Measurements from ENCODE around the gene DLG3.
"Not testable (repeated sequence)": the region's sequence is repeated elsewhere in the genome, so short reads cannot be mapped to it uniquely, and the experiment has no call there.

Gene DLG3

DNA sequence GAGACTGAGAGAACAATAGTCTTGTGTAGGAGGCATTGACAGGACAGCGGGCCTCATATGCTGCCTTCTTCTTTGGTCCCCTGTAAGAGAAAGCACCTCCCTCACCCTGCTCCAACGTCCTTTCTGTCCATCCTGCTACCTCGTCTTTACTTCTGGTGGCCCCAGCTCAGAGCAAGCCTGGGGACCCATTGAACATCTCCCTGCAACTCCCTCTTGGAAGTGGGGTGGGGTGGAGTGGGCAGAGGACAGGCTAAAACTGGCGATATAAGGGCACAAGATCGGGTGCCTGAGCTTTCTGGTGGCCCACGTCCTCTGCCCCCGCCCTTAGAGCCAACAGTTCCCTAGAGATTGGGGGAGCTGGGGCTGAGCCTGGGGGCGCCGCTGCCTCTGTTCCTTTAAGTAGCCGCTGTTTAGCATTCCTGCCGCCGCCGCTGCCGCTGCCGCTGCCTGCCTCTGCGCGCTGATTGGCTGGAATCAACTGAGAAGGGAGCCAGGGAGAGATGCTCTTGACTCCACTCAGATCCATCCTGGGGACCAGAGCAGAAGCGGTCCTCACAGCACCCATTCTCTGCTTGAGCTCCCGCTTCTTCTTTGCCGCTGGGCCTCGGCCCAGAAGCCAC, at the start of gene DLG3:
TSS of gene DLG3 (plus strand) at position 510 of the 620 bp plus-strand sequence. CDS start 367 bp downstream, outside the sequence.
- DNase-seq = peak in 50 of 56 donors; percentile 4 to 82 (median 49)

DNA sequence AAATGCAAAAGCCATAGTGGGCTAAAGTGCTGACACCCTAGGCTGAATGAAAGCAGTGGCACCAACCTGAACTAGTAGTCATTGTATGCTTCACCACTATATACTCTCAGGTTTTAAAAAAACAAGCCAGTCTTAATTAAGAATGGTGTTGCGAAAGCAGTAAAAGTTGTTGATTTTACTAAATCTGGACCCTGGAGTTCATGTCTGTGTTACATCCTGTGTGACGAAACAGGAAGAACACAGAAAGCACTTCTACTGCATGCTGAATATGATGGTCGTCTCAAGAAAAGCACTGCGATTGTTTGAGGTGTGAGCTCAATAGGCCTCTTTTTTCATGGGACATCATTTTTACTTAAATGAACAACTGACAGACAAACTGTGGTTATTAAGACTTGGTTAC, 45.7 kb upstream of the DLG3 start:
- DNase-seq = no peak

DNA sequence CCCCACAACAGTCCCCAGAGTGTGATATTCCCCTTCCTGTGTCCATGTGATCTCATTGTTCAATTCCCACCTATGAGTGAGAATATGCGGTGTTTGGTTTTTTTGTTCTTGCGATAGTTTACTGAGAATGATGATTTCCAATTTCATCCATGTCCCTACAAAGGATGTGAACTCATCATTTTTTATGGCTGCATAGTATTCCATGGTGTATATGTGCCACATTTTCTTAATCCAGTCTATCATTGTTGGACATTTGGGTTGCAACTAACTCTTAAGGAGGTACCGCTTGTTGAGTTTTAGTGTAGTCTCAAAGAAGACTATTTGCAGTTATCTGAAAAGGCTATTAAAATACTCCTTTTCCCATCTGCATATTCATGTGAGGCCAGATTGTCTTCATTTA, 44.5 kb upstream of the DLG3 start:
- not testable (repeated sequence) for DNase-seq

DNA sequence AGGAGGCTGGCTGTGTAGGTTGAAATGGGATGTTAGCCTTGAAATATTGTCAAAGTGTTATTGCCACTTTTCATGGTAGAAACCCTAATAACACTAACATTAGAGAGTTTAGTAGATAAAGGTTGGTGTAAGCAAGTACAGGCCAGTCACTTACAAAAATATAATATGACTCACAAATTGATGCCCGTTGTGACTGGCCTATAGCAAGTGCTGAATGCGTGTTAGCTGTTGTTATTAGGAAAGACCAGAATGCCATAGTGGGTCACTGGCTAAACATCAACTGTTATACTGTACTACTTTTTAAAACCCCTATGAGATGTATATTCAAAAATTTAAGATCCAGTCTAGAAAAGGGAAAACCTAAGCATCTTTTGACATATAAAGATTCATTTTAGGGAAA, 41.9 kb upstream of the DLG3 start:
- no peak for DNase-seq

DNA sequence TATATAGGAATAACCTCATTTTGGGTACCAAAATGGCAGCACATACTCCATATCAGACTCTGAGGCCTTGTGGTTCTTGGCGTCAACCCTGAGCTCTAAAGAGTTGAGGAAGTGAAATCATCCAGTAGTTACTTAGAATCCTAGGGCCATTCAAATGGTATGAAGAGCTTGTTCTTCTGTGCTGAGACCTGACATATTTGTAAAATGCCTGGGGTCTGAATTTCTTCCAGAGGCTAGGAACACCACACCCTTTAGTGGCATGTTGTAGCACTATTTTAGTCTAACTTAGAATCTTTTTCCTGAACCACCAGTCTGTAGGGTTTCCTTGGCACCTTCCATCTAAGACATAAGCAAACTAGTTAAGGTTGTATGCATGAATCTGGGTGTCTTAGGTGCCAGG, 39.6 kb upstream of the DLG3 start:
- no peak for DNase-seq

DNA sequence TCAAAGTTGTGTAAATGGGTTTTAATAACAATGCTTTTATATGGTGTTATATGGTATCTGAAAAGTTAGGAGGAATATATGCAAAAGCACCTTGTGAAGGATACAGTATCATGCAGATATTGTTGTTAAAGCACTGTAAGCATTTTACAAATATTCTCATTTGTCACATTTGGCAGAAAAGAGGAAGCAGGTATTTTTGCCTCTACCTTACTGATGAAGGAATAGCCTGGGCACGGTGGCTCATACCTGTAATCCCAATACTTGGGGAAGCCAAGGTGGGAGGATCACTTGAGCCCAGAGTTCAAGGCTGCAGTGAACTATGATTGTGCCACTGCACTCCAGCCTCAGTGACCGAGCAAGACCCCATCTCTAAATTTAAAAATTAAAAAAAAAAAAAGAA, 33.7 kb upstream of the DLG3 start:
- DNase-seq = no peak

DNA sequence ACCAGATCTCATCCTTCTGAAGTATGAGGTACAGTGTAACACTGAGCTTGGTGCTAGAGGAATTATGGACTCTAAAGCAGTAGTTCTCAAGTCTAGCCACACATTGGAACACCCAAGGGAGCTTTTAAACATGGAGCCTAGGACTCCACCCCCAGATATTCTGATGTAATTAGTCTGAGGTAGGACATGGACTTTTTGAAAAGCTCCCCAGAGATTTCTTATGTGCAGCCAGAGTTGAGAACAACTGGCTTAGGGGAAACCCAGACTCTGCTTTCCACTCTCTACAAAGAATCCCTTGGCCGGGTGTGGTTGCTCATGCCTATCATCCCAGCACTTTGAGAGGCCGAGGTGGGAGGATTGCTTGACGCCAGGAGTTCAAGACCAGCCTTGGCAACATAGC, 33.2 kb upstream of the DLG3 start:
- no peak for DNase-seq

DNA sequence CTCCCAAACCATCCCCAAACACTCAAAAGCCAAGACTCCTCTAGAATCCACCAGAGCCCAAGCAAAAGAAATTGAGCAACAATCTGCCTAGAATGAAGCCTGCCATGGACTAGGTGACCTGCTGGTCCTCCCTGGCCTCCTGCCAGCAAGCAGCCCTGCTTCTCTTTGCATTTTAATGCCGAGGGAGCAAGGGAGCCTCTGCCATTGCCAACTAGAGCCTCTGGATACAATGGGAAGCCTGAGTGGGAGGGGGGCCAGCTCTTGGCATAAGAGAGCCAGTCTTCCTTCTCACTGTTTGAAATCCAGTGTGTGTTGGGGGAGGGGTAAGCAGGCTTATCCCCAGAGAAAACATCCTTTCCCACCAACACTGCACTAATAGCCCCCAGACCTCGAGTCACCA, 23.0 kb upstream of the DLG3 start:
- DNase-seq = peak in 37 of 56 donors; percentile 0 to 78 (median 23)

DNA sequence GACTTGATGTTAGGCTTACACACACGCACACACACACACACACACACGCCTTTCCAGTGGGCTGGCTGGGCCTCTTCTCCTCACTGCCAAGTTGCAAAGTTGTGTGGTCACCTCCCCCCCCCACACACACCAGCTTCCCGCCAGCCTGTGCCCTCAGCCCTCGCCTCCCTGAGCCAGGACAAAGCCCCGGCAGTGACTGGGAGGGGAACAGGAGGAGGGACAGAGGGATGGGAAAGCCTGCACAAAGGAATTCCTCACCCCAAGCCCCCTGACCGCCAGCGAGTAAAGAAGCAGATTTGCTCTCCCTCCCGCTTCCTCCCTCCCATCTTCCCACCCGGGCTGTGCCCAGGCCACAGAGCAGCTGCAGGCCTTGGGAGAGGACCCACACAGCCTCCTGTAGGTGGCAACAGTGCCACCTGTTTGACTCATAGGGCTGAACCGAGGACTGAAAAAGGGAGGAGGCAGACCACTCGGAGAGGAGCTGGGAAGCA, 21.7 kb upstream of the DLG3 start, which contains the start of gene GDPD2:
TSS of gene GDPD2 (plus strand) at position 464 of the 491 bp plus-strand sequence. CDS start 1,671 bp downstream, outside the sequence.
- peak in 26 of 56 donors; percentile 1 to 63 (median 23) for DNase-seq

DNA sequence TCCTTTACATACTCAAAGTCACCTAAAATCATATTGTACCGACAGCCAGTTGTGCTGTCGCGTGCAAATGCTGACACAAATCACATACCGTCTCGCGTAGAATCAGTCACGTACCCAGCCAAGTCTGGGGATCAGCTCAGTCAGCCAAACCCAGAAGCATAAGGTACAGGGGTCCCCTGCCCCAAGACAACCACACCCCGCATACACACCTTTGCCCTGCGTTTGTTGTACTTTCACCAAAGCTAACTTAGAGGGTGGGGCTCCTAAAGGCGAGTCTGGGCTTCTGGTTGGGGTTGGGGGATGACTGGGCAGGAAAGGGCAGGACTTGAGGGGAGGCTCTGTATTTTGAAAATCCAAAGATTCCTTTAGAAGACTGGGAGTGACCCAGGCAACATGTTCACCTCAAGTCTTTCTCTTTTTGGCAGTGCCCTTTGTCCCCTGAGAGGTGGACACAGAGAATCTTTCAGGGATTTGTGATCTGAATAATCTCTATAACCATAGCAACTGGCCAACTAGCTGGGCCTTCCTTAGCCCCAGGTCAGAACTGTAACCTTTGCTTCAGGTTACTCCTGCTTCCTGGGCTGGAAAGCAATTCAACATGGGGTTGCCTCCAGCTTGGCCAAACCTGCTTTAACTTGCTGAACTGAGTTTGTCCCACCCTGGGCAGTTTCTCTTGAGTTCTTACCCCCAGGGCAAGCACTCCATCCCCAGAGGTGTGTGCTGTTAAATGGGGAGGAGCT, 20.5 kb upstream of the DLG3 start:
- no peak for DNase-seq

DNA sequence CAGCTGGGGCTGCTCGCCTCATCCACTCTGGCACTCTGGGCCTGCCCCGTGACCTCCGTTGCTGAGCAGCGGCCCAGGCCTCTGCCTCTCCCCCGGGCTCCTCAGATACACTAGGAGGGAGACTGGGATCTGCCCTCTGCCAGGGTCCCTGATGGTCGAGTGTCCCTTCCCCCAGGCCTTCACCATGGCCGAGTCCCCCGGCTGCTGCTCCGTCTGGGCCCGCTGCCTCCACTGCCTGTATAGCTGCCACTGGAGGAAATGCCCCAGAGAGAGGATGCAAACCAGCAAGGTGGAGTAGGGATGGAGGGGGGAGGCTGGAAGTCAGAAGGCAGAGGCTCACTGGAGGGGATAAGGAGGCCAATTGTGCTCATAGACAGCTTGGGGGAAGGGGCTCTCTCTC, 19.8 kb upstream of the DLG3 start:
- peak in 3 of 56 donors; percentile 0 to 24 (median 0) for DNase-seq

DNA sequence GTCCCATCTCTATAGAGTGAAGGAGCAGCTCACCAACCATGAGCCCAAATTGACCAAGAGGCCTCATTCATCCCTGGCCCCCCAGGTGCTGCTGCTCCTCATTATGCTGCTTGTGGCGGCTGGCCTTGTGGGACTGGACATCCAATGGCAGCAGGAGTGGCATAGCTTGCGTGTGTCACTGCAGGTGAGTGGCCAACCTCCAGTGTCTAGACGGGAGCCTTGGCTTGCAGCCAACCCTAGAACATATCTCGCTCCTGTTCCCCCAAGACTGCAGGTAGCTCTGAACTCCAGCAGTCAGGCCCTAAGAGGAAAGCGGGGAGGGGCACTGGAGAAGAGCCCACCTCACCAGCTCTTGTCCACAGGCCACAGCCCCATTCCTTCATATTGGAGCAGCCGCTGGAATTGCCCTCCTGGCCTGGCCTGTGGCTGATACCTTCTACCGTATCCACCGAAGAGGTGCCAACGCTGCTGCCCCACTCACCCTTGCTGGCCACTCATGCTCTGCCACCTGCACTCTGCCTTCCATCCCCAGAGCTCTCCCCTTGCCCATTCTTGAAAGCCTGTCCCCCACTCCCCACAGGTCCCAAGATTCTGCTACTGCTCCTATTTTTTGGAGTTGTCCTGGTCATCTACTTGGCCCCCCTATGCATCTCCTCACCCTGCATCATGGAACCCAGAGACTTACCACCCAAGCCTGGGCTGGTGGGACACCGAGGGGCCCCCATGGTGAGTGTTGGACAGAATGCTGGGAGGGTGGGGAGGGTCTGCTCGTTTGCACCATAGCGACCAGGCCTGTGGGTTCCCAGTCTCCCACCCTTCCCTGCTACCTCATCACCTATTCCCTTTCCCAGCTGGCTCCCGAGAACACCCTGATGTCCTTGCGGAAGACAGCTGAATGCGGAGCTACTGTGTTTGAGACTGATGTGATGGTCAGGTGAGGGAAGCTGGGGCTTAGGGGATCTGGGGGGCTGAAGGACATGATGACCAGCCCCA, 18.1 kb upstream of the DLG3 start:
- DNase-seq = no peak

DNA sequence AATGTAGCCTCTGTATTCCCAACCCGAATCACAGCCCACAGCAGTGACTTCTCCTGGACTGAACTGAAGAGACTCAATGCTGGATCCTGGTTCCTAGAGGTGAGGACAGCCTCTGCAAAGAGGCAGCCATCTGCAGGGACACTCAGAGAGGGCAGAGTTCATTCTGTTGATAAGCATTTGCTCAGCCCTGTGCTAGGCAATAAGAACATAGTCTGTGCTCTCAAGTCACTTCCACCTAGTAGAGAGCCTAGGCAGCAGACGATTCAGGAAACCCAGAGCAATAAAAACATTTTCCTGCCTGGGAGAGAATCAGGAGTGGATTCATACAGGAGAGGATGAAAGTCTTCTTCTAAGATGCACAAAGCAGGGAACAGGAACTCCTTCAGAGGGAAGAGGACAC, 17.3 kb upstream of the DLG3 start:
- no peak for DNase-seq

DNA sequence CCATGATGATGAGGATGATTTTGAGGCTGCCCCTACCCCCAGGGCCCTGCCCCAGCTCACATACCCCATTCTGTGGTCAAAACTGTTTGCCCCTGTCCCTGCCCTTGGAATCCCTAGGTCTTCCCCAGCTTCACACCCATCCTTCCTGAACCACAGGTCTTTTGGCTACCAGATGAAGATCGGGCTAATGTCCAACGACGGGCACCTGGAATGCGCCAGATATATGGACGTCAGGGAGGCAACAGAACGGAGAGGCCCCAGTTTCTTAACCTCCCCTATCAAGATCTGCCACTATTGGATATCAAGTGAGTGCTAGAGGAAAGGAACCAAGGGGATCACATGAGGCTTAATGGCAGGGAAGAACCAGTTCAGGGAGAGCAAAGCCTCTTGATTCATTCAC, 14.9 kb upstream of the DLG3 start:
- no peak for DNase-seq

DNA sequence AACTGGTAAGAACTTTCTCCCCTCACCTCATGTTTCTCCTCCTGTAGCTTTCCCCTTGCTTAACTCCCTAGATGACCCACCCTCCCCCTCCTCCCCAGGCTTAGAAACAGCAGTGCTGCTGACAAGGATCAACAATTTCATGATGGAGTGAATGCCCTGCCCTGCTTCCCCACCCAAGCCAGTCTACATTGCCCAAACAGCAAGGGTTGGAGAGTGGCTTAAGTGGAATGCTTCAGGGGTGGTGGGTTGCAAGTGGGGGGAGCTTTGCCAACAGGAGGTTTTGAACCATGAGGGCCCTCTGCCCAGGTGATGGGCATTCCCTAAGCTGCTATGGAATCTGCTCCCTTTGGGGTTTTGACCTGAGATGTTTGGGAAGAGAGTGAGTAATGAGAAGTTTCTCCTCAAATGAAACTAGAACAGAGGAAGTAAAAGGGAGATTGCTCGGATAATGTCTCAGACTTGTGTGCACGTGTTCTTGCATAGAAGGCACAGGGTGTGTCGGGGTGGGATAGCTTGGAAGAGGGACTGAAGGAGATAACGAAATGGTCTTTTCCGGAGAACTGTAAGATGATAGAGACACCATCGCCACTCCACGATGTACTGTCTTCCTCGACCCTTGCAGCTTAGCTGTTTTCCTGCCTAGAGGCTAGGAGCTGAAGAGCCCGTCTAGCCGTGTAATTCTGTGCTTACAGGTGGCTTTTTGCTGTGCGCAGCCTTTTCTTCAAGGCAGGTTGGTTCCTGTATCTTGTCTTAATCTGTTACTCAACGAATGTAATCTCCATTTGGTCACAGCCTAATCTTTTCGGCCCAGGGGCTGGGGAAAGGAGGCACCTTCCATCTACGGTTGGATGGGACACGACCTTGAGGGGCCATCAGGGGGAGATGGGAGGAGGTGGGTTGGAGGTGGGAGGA, 11.4 kb upstream of the DLG3 start:
- DNase-seq = no peak

DNA sequence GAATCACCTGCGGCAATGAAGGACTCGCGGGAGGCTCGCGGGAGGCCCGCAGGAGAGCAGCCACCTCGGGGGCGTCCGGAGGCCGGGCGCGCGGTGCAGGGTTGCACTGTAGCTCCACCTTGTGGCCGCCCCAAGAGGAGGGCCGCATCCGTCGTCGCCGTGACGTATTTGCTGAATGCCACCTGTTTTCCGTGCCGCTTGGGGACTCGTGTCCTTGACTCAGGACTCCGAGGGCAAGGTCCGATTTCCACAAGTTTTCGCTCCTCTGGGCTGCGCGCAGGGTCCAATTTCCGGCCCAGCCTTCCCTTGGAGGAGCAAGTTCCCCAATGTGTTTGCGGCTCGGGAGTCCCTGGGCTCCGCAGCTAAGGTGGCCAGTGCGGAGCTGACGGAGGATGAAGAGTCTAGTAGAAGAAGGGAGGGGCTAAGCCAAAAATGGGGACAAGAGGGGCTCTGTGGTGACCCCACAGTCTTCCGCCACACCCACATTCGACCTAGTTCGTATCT, 10.7 kb upstream of the DLG3 start:
- peak in 55 of 56 donors; percentile 1 to 76 (median 47) for DNase-seq

DNA sequence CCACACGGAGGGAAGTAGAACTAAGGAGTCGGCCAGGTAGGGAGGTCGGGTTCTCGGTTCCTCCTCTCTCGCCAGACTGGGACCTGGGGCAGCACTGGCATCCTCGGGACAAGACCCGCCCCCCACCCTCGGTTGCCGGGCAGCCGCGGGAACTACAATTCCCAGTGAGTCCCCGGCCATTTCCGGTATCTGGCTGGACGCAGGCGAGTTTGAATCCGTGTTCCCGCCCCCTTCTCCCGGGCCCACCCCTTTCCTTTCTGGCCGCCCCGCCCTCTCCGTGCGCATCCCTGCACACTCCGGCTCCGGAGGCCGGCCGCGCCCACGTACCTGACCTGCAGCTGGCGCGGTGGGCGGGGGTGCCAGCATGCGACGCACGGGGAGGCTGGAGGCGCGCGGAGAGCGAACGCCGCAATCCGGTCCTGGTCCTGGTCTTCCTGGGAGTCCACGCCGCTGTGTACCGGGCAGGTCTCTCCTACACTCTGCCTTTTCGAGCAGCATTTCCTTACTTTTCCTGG, 10.2 kb upstream of the DLG3 start:
- DNase-seq = peak in 55 of 56 donors; percentile 11 to 86 (median 65)

DNA sequence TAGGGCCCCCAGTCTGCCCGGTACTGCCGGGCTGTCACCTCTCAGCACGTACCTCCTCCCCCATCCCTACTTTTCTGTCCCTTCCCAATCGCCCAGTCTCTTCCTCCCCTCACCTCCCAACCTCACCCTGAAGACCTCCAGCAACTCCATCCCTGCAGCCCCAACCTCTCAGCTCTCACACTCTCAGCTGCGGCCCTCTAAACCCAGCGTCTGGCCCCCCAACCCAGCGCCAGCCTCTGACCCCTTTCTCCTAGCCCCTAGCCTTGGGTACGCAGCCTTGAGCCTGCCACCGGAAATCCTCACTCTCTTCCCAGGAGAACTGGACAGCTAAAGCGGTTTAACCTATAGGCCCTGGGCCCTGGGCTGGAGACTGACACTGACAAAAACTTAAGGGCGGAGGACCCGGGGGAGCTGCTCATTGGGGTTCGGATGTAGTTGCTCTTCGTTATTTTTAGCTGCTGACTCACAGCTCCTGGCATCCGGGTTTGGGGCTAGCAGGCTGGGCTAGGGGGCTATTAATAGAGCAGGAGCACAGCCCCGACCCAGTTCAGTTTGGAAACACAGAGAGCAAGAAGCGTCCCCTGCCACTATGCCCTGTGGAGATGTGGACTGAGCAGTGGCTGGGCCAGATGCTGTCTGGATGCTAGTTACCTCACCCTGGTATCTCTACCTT, 9.6 kb upstream of the DLG3 start:
- DNase-seq = peak in 6 of 56 donors; percentile 0 to 16 (median 4)

DNA sequence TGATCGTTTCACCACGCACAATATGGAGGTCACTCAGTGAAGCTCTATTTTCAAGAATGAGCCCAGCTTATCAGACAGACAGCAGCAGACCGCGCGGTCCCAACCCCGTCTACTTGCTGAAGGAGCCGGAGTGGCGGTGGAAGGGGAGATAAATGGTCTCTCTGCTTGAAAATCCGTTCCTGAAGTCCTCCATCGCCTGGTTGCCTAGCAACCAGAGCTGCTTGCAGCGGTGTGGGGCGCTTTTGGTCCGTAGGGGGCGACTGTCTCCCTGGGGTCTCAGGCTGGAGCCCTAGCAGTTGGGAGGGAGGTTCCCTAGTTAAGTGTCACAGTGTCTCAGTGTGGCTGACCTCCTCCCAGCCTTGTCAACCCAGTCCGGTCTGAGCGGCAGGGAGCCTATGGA, 8.3 kb upstream of the DLG3 start:
- peak in 8 of 56 donors; percentile 2 to 31 (median 6) for DNase-seq
